ENCODE measurements around the gene CCDC192. TPM values are rescaled to one million over a fixed set of nuclear protein-coding genes. Genes with fewer than 3 reads are reported as not detected.

Gene CCDC192
- total RNA-seq, 1 donor from 2014 or later = not detected

DNA sequence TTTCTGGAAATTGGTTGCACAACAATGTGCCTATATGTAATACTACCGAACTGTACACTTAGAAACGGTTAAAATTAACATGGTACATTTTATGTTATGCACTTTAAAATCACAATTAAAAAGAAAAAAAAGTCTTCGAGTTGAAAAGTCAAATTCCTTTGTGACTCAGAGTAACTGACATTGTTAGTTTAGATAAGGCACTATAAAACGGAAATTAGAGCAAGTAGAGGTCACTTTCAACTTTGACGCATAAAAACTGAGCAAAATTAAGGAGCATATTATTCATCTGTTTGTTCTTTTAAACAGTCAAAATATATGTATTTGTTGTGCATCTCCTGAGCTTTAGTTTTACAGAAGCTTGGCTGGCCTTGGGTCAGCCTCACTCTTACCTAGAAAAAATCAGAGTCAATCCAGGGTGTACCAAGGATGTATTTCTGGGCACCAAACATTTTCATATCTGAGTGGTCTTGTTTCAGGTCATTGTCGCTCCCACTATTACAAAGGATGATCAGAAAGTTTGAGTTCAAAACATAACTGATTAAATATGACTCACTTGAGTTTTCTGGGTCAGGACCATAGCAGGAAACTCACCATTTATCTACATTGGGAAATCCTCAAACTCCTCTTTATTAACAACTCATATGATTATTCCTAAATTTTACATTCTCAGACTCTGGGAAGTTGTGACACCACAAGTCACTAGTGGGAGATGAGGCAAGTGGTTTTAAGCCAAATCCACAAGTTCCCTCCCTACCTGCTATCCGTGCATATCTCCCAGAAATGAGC, 160.6 kb downstream of the CCDC192 start:
- Mint-ChIP-seq H3K4me3 (no peak overlapping the region), H3K27ac (no peak overlapping the region), H3K27me3 (peaks cover 12% of the 10 kb centered on the region), H3K36me3 (ENCODE audit: low read depth) (no peaks in the 10 kb centered on the region), H3K4me1 (no peaks in the 10 kb centered on the region), H3K9me3 (peaks cover 2% of the 10 kb centered on the region)
- POLR2A ChIA-PET = no interaction called here
- intact Hi-C loops (cut with micrococcal nuclease) = no loop called here
- ATAC-seq (ENCODE audit: low read depth) = no peak
- TF ChIP-seq CTCF (IDR thresholded peaks at IDR 0.05) = no peak
- CTCF ChIA-PET = no interaction called here
- no peak for DNase-seq

- TF ChIP-seq CTCF (IDR thresholded peaks at IDR 0.05) = no peak
- H3K4me3 Mint-ChIP-seq = no peak overlapping the region
- no peaks in the 10 kb centered on the region for H3K4me1 Mint-ChIP-seq
- no peaks in the 10 kb centered on the region for H3K36me3 Mint-ChIP-seq (ENCODE audit: low read depth)
- intact Hi-C loops (cut with micrococcal nuclease) = no loop called here
- H3K27me3 Mint-ChIP-seq = peaks cover 11% of the 10 kb centered on the region
- no peak overlapping the region for H3K27ac Mint-ChIP-seq
- peaks cover 1% of the 10 kb centered on the region for H3K9me3 Mint-ChIP-seq
- POLR2A ChIA-PET = no interaction called here
- ATAC-seq (ENCODE audit: low read depth) (no peak), DNase-seq (no peak)
- CTCF ChIA-PET = no interaction called here
Observed at GRCh38 chr5:127864511-127864910, 161.3 kb downstream of the CCDC192 start.

DNA sequence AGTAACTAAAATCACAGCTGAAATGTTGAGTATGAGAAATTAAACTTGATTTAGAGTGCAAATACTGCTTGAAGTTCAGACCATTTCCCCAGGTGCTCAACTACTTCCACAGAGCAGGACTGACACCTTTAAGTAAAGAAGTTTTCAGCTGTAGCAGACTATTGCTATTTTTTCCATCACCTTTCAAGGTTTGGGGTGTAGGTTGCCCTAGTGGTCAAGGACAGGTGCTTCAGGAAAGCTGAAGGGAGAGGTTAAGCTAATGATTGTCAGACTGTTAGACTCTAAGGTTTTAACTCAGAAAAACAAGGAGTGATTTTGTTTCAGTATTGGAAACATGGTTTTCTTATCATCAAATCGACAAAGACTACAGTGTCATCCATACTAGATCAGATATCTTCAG, 162.1 kb downstream of the CCDC192 start:
- TF ChIP-seq CTCF (IDR thresholded peaks at IDR 0.05) = no peak
- CTCF ChIA-PET = no interaction called here

GRCh38 chr5:127867022-127867783, 164.0 kb downstream of the CCDC192 start:
- Mint-ChIP-seq H3K9me3 (no peaks in the 10 kb centered on the region), H3K27me3 (peaks cover 5% of the 10 kb centered on the region)
- ATAC-seq (ENCODE audit: low read depth) = no peak

More for the DNA sequence above, 162.1 kb downstream of the CCDC192 start:
- ATAC-seq (ENCODE audit: low read depth) (no peak), DNase-seq (no peak)
- H3K27me3 Mint-ChIP-seq = peaks cover 7% of the 10 kb centered on the region
- POLR2A ChIA-PET = no interaction called here
- H3K4me1 Mint-ChIP-seq = no peaks in the 10 kb centered on the region
- no peaks in the 10 kb centered on the region for H3K9me3 Mint-ChIP-seq
- no peaks in the 10 kb centered on the region for H3K36me3 Mint-ChIP-seq (ENCODE audit: low read depth)
- H3K4me3 Mint-ChIP-seq = no peak overlapping the region
- H3K27ac Mint-ChIP-seq = no peak overlapping the region
- intact Hi-C loops (cut with micrococcal nuclease) = no loop called here

More at GRCh38 chr5:127867022-127867783, 164.0 kb downstream of the CCDC192 start:
- intact Hi-C loops (cut with micrococcal nuclease) = no loop called here
- Mint-ChIP-seq H3K36me3 (ENCODE audit: low read depth) (no peaks in the 10 kb centered on the region), H3K27ac (no peak overlapping the region), H3K4me1 (no peaks in the 10 kb centered on the region), H3K4me3 (no peak overlapping the region)
- no peak for DNase-seq
- ChIA-PET POLR2A (no interaction called here), CTCF (interaction anchor here (0.6 to 1.3 kb wide), 2 partner anchors 10 to 20 kb away, joined by 3 to 4 read pairs; no protein-coding TSS in a partner anchor)
- no peak for TF ChIP-seq CTCF (IDR thresholded peaks at IDR 0.05)
